Urothelium cell line (cell line): ENCODE measurements around the gene PMPCA.

Source experiments
- DNase-seq: peaks from one replicate; pipeline ENCODE4 v3.0.0; 2011; ENCODE audit warnings: low spot score, mixed read lengths
- FAIRE-seq: peaks from 2 replicates; lab custom pipeline; 2011; peaks lifted over from hg19 to GRCh38; lab: Jason Lieb, UNC

PMPCA gene, protein sequence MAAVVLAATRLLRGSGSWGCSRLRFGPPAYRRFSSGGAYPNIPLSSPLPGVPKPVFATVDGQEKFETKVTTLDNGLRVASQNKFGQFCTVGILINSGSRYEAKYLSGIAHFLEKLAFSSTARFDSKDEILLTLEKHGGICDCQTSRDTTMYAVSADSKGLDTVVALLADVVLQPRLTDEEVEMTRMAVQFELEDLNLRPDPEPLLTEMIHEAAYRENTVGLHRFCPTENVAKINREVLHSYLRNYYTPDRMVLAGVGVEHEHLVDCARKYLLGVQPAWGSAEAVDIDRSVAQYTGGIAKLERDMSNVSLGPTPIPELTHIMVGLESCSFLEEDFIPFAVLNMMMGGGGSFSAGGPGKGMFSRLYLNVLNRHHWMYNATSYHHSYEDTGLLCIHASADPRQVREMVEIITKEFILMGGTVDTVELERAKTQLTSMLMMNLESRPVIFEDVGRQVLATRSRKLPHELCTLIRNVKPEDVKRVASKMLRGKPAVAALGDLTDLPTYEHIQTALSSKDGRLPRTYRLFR

DNA sequence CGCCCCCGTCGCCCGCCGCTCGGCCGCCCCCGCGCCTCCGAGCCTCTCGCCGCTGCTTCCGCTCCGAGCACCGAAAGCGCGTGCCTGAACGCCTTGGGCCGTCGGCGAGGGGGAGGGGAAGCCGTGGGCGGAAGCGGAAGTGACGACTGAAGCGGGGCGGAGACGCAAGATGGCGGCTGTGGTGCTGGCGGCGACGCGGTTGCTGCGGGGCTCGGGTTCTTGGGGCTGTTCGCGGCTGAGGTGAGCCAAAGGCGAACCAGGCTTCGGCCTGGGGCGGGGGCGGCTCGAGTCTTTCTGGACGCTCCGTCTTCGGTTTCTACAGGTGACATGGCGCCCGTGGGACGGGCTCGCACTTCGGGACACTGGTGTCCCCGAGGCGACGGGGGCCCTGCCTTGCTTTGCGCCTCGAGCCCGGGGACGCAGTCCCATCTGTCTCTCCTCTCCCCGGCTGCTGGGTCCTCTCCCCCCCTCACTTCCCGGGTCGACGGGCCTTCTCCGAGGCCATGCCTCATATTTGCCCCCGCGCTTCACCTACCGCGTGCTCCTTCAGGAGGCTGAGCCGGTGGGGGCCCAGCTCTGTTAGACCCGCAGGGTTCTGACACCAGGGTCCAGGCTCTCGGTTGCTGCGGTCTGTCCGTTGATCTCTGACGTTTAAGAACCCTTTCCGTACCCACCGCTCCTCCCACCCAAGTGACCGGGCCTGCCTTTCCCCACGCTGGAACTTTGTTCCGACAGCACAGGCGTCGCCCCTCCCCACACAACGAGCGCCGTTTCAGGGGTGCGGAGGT is at the start of gene PMPCA, which contains the start of gene ENTR1:
PMPCA (plus strand) TSS at position 159 of the 788 bp plus-strand sequence; CDS start at position 170, 11 bp downstream.
ENTR1 (minus strand) TSS at position 115 of the 788 bp plus-strand sequence. CDS start 217 bp downstream, outside the sequence.
- DNase-seq, result peak; percentile 96
- peak; percentile 5 for FAIRE-seq

- DNase-seq (no peak), FAIRE-seq (no peak)
These were observed 49.3 kb upstream of the PMPCA start for GRCh38 chr9:136361047-136361753.

- DNase-seq, result no peak
- FAIRE-seq, result no peak
These were observed 48.6 kb upstream of the PMPCA start for GRCh38 chr9:136361754-136362449.

- no peak for FAIRE-seq
These were observed 48.0 kb upstream of the PMPCA start for GRCh38 chr9:136362450-136362784.

DNA sequence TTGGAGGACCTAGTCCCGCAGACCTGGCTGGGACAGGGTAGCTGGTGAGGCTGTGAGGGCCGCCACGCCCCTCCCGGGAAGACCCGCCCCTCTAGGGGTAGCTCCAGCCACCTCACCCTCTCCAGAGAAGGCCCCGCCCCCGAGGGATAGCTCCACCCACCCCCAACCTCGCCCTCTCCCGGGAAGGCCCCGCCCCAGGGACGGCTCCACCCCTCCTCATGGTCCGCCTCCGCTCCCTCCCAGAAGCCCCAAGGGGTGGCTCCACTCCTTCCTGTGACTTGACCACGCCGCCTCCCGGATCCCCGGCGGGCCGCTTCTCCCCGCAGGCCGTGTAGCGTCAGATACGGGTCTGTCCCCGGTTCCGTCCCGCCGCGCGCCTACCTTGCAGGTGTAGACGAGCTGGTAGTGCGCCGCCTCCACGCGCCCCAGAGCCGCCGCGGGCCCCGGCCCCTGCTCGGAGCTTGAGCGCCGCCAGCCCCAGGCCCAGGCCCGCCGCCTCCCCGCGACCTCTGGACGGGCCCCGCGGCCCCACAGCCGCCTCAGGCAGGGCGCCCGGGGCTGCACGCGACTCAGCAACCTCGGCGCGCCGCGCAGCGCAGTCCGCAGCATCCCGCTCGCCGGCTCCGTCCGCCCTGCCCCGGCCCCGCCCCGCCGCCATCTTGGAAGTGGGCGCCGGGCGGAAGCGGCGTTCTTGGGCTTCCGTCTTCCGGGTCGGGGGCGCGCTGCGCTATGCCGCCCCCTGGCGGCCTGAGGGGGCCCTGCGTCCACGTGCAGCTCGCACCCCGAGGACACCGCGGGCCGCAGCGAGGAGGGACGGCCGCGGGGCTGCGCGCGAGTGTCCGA is 47.1 kb upstream of the PMPCA start, which contains the start of gene DNLZ:
DNLZ (minus strand) TSS at position 639 of the 843 bp plus-strand sequence; CDS start at position 609, 30 bp downstream.
- FAIRE-seq, result peak; percentile 93
- peak; percentile 99 for DNase-seq

More at GRCh38 chr9:136362450-136362784, 48.0 kb upstream of the PMPCA start:
- no peak for DNase-seq

- FAIRE-seq (no peak), DNase-seq (no peak)
These were observed 46.3 kb upstream of the PMPCA start for GRCh38 chr9:136363949-136364748.

DNA sequence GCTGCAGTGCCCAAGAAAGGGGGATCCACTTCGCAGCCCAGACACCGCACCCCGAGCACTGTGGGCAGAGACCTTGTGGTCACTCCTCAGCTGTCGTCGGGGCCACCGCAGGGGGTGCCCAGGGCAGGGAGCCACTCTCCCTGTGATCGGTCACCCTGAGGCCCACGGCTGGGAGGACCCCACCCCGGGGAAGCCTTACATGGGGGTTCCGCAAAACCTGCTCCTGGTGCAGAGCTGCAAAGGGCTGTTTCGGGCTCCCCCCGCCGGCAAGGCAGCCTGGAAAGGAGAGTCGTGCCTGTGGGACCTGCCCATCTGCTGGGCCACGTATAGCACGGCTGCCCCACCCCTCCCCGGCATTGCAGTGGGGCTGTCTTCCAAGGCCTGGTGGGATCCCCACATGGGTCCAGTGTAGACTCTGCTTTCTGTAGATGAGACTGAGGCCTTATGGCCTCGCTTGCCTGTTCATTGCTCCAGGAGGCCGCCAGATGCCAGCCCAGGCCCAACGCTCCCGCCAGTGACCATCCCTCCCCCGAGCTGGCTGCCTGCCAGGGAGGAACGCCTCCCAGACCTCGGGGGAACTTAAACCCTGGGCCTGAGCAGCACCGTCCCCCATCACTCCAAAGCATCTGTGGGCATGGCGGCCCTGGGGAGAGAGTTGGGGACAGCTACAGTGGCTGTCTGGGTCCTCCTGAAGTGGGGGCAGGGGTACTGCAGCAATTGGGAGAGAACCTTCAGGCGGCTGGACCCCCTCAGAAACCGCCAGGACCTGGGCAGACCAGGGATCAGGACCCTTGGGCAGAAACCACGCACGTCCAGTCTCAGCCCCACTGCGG is 45.3 kb upstream of the PMPCA start:
- DNase-seq, result no peak
- FAIRE-seq, result no peak

GRCh38 chr9:136365775-136366222 is 44.7 kb upstream of the PMPCA start:
- FAIRE-seq (no peak), DNase-seq (no peak)

DNA sequence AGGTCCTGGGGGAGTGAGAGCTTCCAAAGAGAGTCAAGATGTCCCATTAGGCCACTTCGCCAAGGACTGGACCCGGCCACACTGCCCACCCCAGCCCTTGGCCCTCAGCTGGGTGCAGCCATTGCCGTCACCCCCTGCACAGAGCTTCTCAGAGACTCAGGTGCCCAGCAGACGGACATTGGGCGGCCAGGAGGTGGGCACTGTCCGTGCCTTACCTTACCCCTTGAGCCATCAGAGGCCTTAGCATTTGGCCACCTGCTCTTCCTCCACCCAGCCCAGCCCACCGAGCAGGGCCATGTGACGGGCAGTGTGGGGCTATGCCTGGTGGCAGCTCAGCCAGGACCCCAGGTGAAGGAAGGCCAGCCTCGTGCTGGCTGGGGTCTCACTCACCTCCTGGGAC is 43.6 kb upstream of the PMPCA start:
- no peak for DNase-seq
- FAIRE-seq, result no peak

DNA sequence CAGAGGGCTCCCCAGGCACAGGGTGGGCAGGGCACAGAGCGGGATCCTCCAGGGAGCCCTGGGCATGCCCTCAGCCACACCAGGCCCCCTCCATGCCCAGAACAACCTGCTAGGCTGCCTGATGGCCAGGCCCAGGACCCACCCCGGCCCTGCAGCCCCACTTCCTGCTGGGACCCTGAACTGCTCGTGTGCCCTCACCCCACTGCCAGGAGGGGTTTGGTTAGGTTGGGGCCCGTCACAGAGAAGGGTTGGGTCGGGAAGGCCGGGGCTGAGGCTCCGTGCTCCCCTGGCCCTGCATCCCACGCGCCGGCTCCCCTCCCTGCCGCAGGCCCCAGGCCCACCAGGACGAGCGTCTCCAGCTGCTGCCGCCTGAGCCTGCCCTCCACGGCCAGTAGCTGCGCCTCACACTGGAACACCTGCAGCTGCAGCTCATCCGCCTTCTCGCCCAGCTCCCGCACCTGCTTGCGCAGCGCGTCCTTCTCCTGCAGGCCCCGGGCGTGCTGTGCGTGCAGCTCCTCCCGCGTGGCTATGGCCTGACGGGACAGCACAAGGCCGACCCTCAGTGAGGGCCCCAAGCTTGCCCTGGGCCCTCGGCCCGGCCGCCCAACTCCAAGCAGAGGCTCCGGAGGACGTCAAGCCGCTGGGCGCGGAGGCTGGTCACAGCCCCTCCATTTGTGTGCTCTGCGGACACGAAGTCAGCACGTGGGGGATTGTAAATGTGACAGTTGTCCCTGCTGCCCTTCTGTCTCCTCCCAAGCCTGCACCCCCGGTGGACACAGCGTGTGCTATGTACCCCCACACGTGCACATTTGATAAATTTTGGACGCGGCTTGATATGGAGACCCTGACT is 42.9 kb upstream of the PMPCA start:
- no peak for DNase-seq
- FAIRE-seq, result no peak

DNA sequence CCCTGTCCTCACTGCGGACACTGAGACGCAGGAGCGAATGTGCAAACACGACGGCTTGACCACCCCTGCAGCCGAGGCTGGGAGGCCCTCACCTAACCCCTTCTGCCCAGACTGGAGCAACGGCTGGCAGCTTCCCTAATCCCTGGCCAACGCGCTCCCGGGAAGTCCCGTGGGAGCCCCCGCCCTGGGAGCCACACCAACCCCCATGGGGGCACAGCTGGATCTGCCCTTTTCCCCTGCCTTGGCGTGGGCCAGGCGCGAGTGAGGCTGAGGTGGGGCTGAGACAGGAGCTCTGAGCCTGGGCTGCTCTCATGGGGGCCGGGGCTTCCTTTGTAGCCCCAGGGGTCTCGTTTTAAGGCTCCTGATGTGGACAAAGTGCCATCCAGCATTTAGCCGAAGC is 42.3 kb upstream of the PMPCA start:
- no peak for FAIRE-seq

GRCh38 chr9:136370037-136370436 is 40.4 kb upstream of the PMPCA start:
- FAIRE-seq (no peak), DNase-seq (no peak)

More for the DNA sequence above, 42.3 kb upstream of the PMPCA start:
- DNase-seq, result no peak

DNA sequence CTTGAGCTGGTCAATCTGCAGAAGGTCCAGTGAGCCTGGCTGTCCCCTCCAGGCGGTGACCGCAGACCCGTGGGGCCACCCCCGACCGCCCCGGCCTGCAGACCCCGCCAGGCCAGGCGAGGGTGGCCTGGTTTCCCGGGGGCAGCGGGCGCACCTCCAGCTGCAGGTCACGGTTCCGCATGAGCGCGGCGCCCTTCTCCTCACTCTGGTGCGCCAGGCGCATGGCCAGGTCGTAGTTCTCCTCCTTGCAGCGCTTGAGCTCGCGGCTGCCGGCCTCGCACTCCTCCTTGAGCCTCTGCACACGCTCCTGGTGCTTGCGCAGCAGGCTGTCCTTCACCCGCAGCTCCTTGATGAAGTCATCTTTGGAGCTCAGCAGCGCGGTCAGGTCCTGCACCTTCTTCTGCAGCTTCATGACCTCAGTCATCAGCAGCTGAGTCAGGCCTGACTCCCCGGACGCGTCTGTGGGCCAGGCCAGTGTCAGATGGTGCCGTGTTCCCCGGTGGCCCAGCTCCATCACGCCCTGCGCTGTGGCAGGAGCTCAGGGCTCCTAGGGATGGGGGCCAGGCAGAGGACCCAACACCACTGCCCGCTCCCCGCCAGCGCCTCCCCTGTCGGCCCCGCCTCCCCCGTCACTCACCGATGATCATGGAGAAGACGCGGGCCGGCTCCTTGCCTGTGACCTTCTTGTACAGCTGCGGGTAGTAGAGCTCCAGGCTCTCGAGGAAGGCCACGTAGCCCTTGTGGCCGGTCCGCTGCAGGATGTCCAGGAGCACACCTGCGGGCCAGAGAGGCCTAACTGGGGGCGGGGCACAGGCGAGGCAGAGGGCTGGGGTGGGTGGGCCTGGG is 39.5 kb upstream of the PMPCA start:
- DNase-seq, result no peak
- no peak for FAIRE-seq

DNA sequence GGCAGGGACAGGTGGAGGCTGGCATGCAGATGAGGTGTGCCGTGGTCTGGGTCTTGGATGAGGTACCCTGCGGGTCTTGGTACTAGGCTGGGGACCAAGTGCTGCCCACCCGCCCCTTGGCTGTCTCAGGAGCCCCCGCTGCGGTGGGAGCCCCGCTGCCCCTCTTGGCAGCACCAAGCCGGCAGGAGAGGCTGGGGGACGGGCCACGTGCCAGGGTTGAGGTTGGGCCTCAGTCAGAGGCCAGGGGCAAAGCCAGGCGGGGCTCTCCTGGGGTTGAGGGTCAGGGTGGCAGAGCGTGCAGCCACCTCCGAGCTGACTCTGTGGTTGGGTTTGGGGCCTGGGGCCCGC is 39.0 kb upstream of the PMPCA start:
- DNase-seq (no peak), FAIRE-seq (no peak)

- DNase-seq (no peak), FAIRE-seq (no peak)
These were observed 38.5 kb upstream of the PMPCA start for GRCh38 chr9:136372006-136372405.
